ENCODE results near the gene ECT2L.

ECT2L gene

DNA sequence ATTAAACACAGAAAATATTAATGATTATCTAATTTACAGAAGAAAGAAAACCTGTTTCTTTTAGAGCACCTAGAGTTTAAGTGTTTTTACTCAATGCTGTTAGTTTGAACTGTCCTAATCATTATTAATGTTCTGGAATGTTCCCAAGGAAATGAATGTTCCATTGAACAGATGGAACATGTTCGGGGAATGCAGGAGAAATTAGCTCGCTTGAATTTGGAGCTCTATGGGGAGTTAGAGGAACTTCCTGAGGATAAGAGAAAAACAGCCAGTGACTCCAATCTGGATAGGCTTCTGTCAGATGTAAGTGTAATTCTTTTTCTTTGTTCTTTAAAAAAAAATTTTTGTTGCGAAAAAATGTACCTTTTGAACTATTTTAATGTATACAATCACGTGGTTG is 10.8 kb upstream of the ECT2L start:
- TF ChIP-seq, protein P1, sequence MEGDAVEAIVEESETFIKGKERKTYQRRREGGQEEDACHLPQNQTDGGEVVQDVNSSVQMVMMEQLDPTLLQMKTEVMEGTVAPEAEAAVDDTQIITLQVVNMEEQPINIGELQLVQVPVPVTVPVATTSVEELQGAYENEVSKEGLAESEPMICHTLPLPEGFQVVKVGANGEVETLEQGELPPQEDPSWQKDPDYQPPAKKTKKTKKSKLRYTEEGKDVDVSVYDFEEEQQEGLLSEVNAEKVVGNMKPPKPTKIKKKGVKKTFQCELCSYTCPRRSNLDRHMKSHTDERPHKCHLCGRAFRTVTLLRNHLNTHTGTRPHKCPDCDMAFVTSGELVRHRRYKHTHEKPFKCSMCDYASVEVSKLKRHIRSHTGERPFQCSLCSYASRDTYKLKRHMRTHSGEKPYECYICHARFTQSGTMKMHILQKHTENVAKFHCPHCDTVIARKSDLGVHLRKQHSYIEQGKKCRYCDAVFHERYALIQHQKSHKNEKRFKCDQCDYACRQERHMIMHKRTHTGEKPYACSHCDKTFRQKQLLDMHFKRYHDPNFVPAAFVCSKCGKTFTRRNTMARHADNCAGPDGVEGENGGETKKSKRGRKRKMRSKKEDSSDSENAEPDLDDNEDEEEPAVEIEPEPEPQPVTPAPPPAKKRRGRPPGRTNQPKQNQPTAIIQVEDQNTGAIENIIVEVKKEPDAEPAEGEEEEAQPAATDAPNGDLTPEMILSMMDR (IDR thresholded peaks at IDR 0.05; ENCODE audit: extremely low read depth, insufficient read depth, missing control alignments) = no peak
- no peak for DNase-seq (ENCODE audit: low spot score)
- in situ Hi-C loops (cut with MboI; ENCODE audit: low pct_unique_long_range_greater_than_20kb, low sequenced_read_pairs, unreplicated experiment) = no loop called here

DNA sequence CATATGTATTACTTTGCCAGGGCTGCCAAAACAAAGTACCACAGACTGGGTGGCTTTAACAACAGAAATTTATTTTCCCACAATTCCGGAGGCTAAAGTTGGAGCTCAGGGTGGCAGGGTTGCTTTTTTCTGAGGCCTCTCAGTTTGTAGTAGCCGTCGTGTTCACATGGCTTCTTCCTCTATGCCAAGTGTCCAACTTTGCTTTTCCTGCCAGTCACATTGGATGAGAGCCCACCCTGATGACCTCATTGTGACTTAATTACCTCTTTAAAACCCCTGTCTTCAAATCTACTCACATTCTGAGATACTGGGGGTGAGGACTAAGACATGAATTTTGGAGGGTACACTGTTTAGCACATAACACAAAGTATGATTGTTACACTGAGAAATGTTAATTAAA is 9.9 kb upstream of the ECT2L start:
- in situ Hi-C loops (cut with MboI; ENCODE audit: low pct_unique_long_range_greater_than_20kb, low sequenced_read_pairs, unreplicated experiment) = no loop called here
- DNase-seq (ENCODE audit: low spot score) = no peak
- TF ChIP-seq, protein P1 (IDR thresholded peaks at IDR 0.05; ENCODE audit: extremely low read depth, insufficient read depth, missing control alignments) = no peak

DNA sequence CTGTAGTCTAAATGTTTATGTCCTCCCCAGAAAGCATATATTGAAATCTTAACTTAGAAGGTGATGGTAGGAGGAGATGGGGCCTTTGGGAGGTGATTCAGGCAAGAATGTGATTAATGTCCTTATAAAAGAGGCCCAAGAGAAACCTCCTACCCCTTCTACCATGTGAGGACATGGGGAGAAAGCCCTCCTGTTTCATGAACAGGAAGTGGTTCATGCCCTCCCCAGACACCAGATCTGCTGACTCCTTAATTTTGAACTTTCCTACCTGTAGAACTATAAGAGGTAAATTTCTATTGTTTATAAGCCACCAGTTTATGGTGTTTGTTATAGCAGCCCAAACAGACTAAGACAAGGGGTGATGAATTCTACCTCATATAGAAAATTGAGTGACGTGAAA is 8.7 kb upstream of the ECT2L start:
- TF ChIP-seq, protein P1 (IDR thresholded peaks at IDR 0.05; ENCODE audit: extremely low read depth, insufficient read depth, missing control alignments) = no peak
- no peak for DNase-seq (ENCODE audit: low spot score)
- in situ Hi-C loops (cut with MboI; ENCODE audit: low pct_unique_long_range_greater_than_20kb, low sequenced_read_pairs, unreplicated experiment) = no loop called here

DNA sequence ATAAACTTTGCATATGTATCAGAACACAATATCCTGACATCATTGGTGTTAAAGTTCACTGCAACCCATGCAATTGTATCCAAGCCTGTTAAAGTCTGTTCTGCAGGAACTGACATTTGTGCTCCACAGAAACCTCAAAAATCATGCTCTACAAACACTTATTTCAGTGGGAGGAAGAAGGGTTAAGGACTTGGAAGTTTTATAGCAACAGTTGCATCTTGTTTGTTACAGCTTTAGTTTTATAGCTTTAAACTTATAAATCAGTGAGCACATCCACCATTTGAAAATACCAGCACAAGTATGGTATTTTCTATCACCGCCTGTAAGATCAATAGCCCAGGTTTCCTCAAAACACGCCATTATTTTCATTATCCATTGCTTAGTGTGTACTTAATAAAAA is 884 bp downstream of the ECT2L start:
- in situ Hi-C loops (cut with MboI; ENCODE audit: low pct_unique_long_range_greater_than_20kb, low sequenced_read_pairs, unreplicated experiment) = no loop called here
- TF ChIP-seq, protein P1 (IDR thresholded peaks at IDR 0.05; ENCODE audit: extremely low read depth, insufficient read depth, missing control alignments) = no peak
- no peak for DNase-seq (ENCODE audit: low spot score)

DNA sequence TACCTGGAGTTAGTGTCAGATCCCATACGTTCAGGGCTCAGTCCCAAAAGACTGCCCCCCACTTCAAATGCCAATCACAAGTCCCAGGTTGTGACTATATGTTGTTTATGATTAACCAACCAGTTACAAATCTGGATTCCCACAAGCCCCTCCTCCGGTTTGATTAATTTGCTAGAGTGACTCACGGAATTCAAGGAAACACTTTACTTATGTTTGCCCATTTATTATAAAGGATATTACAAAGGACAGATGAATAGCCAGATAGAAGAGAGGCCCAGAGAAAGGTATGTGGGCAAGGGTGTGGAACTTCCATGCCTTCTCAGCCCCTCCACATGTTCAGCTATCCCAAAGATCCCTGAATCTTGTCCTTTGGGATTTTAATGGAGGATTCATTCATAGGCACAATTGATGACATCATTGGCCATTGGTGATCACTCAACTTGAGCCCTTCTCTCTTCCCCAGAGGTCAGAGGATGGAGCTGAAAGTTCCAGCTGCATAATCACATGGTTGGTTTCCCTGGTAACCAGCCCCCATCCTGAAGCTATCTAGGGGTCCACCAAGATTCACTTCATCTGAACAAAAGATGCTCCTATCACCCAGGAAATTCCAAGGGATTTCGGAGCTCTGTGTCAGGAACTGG is 2.0 kb downstream of the ECT2L start:
- DNase-seq (ENCODE audit: low spot score) = no peak
- in situ Hi-C loops (cut with MboI; ENCODE audit: low pct_unique_long_range_greater_than_20kb, low sequenced_read_pairs, unreplicated experiment) = no loop called here
- TF ChIP-seq, protein P1 (IDR thresholded peaks at IDR 0.05; ENCODE audit: extremely low read depth, insufficient read depth, missing control alignments) = no peak

DNA sequence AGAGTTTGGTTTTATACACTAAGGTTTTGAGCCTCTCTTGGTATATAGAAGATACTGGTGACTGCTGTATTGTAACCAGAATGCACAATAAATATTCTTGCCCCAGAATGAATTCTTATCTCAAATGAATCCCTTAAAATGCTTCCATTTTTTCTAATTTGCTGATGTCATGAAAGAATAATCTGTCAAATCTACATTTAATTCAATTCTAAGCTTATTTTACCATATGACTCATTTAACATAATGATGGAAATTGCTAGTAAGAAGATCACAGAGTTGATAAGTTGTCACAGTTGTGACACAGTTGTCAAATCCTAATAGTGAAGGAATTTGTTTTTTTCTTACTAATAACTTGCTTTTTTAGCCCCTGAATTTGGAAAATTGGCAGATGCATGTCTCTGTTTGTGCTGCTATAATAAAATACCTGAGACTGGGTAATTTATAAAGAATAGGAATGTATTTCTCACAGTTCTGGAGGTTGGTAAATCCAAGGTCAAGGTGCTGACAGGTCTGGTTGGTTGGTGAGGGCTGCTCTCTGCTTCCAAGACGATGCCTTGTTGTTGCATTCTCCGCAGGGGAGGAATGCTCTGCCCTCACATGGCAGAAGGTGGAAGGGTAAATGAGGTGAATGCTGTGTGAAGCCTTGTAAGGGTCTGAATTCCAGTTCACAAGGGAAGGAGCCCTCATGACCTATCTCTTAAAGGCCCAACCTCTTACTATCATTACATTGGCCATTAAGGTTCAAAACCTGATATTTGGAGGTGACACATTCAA is 4.7 kb downstream of the ECT2L start:
- TF ChIP-seq, protein P1 (IDR thresholded peaks at IDR 0.05; ENCODE audit: extremely low read depth, insufficient read depth, missing control alignments) = no peak
- DNase-seq (ENCODE audit: low spot score) = no peak
- in situ Hi-C loops (cut with MboI; ENCODE audit: low pct_unique_long_range_greater_than_20kb, low sequenced_read_pairs, unreplicated experiment) = loop anchor here (25.0 kb wide), 1 partner anchor 562 kb away; the partner anchor contains the start of gene CITED2
